Upper lobe of left lung (tissue), 4 donors: ENCODE data around the gene RNF144B.

ENCODE experiments used
- CTCF ChIP-seq, 6 experiments: fragments of 450-650 bp in 4 of 6; fragments of 200-600 bp in 2 of 6; sonication (generic) in 2 of 6; IDR thresholded peaks; one replicate each; pipeline ENCODE4 v1.5.1; 2016 to 2019; ENCODE audit warnings: antibody characterized with exemption in 6 of 6
- EP300 ChIP-seq, 4 donors: sonication (generic); formaldehyde crosslinking; IDR thresholded peaks; one replicate each; pipeline ENCODE4 v1.5.1; 2017; ENCODE audit warnings: antibody characterized with exemption in 4 of 4, control low read depth in 2 of 4
- POLR2A ChIP-seq, 4 donors: fragments of 450-650 bp; IDR thresholded peaks; one replicate each; pipeline ENCODE4 v1.5.1; 2016 to 2017; ENCODE audit warnings: antibody characterized with exemption in 4 of 4, mild to moderate bottlenecking in 2 of 4
- POLR2AphosphoS5 ChIP-seq, 2 donors: sonication (generic); formaldehyde crosslinking; IDR thresholded peaks; one replicate each; pipeline ENCODE4 v1.5.1; 2017; ENCODE audit warnings: antibody characterized with exemption in 2 of 2

- TF ChIP-seq POLR2A (IDR thresholded peaks at IDR 0.05) (no peak), POLR2AphosphoS5 (IDR thresholded peaks at IDR 0.05) (no peak), CTCF (IDR thresholded peaks at IDR 0.05) (no peak), EP300 (IDR thresholded peaks at IDR 0.05) (no peak)
Observed at GRCh38 chr6:18350271-18350670, 36.9 kb upstream of the RNF144B start.
